GM08714 (cell line): ENCODE measurements around the gene RBM47.

Source experiments
- H3K4me3 ChIP-seq: fragments of 200-500 bp; sonication (Bioruptor generic); 2 replicates; pipeline ENCODE4 v1.5.1; 2014; ENCODE audit warnings: mild to moderate bottlenecking, low read length, inconsistent platforms
- ZNF274 ChIP-seq: IDR thresholded peaks from 2 replicates; pipeline ENCODE4 v1.6.1; 2012; ENCODE audit warnings: mild to moderate bottlenecking, low read depth, low read length

RBM47 gene

DNA sequence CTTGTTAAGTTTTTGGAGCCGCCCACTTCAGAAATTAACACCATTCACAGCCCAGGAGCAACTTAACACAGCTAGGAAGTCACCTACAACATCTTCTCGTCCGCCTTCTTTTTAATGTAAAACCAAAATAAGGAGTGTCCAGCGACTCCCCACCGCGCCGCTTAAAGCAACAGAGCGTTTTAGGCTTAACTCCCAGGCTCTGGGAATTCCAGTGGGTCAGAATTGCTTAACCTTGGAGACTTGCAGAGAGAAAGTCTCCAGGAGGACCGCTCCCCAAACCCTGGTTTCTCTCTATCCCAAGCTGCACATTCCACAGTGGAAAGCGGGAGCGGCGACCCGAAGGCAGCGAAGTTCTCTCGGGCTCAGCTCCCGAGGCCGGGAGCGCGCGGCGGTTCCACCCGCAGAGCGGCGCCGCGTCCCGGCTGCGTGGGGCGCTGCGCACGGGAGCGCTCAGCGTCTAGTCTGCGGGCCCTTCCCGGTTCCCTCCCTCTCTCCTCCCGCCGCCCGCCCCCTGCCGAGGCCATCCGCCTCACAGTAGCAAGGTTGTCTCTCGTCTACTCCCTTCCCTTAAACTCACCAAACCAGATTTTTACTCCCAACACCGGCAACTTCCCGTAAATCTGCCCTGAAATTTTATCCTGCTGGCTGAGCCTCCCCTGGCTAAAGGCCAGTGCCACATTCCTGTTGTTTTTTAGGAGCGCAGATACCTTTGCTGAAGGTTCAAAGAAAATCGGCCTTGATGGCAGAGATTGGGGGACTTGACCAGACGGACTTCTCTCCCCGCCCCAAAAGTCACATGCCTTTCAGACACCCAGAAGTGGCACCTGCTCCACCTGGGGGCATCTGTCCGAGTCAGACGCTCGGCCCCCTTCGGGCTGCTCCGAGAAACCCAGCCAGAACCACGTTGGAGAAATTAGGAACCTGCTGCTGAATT is at the start of gene RBM47:
TSS of gene RBM47 (minus strand) at position 464 of the 934 bp plus-strand sequence. CDS start 190,971 bp downstream, outside the sequence.
- H3K4me3 ChIP-seq, result peak within 1 kb of the TSS; percentile 99
- TF ChIP-seq ZNF274, result no peak

DNA sequence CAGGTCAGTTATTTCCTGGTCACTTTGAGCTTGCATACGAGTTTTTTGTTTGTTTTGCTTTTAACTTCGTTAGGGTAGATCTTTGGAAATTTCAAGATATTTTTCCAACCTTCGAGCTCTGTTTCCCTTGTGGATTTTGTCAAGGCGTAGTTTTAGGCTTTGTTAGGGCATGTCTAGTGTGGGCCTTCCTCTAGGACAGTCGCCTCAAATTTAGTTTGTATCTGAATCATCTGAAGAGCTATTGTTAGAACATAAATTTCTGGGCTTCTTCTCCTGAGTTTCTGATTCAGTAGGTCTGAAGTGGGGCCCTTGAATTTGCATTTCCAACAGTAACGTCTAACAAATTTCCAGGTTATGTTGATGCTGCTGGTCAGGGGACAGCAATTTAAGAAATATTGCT is 48.8 kb upstream of the RBM47 start:
- no peak overlapping the region for H3K4me3 ChIP-seq
- no peak for TF ChIP-seq ZNF274

DNA sequence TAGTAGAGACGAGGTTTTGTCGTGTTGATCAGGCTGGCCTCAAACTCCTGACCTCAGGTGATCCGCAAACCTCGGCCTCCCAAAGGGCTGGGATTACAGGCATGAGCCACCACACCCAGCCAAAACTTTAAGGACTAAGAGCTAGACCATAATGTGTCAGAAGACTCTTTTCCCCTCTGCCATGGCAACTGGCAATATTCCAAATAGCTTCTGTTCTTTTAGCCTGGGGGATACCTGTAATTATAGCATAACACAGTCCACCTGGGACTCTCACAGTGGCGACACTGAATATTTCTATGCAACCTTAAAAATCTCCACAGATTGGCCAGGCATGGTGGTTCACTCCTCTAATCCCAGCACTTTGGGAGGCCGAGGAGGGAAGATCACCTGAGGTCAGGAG is 45.5 kb upstream of the RBM47 start:
- no peak for TF ChIP-seq ZNF274
- no peak overlapping the region for H3K4me3 ChIP-seq

GRCh38 chr4:40672528-40673522 is 43.2 kb upstream of the RBM47 start:
- no peak overlapping the region; the same call in 1 of the 2 replicates for H3K4me3 ChIP-seq
- no peak for TF ChIP-seq ZNF274

DNA sequence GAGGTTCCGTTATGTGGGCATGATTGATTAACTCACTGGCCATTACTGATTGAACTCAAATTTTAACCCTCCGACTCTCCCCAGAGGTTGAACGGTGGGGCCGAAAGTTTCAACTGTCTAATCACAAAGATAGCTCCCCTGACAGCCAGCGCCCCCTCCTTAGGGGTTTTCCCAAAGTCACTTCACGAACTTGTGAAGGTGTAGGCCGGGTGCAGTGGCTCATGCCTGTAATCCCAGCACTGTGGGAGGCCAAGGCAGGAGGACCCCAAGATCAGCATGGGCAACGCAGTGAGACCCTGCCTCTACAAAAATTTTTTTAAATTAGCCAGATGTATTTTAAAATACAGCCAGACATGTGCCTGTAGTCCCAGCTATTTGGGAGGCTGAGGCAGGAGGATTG is 39.8 kb upstream of the RBM47 start:
- TF ChIP-seq ZNF274, result no peak
- H3K4me3 ChIP-seq, result no peak overlapping the region

DNA sequence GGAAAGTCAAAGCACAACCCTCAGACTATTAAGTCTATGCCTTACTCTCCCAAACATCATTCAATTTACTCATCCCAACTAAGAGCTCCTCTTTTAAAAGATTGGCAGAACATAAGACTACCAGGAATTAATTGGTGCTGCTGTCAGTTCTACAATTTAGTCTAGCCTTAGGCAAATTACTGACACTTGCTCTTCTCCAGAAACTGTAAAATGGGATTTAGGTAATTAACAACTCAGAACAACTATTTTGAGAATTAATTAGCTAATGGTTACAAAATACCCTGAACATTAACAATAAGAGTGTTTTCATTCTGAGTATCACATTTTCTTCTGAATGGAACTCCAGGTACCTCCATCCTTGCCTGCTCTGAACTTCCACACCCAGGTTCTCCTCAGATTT is 36.2 kb upstream of the RBM47 start:
- H3K4me3 ChIP-seq, result no peak overlapping the region
- TF ChIP-seq ZNF274, result no peak

DNA sequence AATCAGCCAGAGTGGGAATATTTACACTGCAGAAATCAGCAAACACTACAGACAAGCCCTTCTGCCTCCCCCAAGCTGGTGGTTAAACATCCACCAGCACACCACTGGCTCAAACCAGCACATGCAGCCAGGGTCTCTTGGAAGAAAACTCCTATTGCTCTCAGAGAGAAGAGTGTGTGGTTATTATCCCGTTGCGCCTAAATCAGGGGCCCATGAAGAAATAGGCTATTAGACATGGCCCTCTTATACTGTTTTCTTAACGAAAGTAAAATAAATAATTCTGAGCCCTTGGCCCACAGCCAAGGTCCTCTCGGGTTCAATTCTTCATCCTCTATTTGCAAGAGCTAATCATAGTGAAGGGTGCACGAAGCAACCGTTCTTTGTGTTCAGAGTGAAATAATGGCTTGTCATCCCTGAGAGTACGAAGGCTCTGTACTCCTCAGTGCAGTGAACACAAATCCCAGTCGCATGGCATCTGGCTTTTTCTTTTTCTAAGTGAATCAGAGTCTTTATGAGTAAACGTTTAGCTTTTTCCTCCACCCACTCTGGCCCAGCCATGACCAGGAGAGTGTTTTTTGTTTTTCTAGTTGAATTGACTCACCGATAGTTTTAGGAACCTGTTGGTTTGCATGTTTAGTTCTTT is 33.4 kb upstream of the RBM47 start:
- peak overlapping the region; percentile 6; the same call in 1 of the 2 replicates for H3K4me3 ChIP-seq
- TF ChIP-seq ZNF274, result no peak

DNA sequence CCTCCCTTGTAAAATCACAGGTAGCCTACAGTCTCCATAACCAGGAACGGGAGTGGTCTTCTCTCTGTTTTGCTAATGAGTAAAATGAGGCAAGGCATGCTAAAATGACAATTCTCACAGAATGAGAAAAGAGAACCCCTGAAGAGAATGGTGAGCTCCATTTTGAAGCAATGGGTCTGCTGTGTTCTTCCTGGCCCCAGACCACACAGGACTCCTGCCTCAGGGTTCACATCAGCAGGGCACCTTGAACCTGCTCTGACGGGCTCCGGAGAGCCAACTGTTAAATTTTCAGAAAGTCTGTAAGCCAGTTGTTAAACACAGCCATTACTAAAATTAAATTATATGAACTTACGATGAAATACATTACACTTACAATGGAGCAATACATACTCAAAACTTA is 32.1 kb upstream of the RBM47 start:
- no peak for TF ChIP-seq ZNF274

DNA sequence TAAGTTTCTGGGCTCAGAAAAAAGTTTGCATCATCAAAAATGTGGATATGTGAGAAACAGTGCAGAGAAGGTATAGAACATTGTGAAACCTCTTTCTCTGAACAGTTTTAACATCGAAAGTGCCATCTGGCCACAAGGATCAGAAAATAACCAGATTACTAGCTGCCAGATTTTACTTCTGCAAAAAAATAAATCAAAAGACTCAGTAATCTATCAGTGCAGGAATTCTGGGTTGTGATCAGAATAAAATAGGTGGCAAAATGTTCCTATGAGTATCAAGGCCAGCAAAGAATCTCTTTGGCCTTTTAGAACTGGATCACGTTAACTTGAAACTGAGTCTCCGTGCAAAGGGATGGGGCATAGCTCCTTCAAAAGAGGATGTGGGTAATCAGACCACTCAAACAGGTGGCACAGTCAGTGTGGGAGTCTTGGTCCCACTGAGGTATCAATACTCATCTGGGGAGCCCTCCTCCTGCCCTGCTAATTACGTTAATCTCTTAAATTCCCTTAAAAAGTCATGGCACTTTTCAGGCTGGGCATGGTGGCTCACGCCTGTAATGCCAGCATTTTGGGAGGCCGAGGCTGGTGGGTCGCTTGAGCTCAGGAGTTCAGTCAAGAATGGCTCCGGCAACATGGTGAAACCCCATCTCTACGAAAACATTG is 26.7 kb upstream of the RBM47 start:
- peak overlapping the region; percentile 0; the same call in 1 of the 2 replicates for H3K4me3 ChIP-seq
- no peak for TF ChIP-seq ZNF274

More for the DNA sequence above, 32.1 kb upstream of the RBM47 start:
- no peak overlapping the region for H3K4me3 ChIP-seq

DNA sequence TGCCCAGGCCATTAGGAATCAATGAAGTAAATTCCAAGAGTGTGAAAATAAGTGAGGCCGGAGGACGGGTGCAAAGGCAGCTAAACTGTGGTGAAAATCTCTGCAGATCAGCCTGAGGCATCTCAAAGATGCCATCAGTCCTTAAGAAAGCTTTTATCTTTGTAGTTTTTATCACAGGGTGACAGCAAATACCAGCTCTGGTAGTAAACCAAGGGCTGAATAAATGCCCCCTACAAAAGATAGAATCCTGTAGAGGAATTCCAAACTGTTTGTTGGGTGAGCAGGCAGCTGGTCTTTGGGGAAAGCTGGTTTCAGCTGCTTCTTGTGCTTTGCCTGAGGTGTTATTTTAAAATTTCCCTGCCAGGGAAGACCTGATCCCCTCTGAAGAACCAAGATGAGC is 21.6 kb upstream of the RBM47 start:
- no peak overlapping the region for H3K4me3 ChIP-seq
- no peak for TF ChIP-seq ZNF274

DNA sequence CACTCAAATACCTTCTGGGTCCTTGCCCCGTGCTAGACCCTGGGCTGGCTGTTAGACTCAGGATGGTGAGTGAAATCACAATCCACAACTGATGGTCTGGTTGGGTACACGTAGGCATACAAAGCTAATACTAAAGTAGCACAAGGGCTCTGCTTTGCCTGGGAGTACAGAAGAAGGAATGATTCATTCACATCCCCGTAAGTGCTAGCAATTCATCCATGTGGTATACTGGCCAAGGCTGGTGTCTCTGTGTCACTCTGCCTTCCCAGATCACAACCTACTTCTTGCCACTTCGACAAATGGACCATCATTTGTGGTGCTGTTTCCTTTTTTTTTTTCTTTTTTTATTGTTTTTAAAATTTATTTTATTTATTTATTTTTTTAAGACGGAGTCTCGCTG is 19.7 kb upstream of the RBM47 start:
- H3K4me3 ChIP-seq, result no peak overlapping the region
- TF ChIP-seq ZNF274, result no peak

- TF ChIP-seq ZNF274, result no peak
- no peak overlapping the region for H3K4me3 ChIP-seq
These were observed 19.1 kb upstream of the RBM47 start for GRCh38 chr4:40648742-40649281.

- TF ChIP-seq ZNF274, result no peak
- no peak overlapping the region for H3K4me3 ChIP-seq
These were observed 18.5 kb upstream of the RBM47 start for GRCh38 chr4:40648131-40648530.
